CD4-positive, alpha-beta T cell treated with Interleukin-17A for 4 hours (primary cell): Measurements from ENCODE around the gene BTBD19.

ENCODE experiments used
- DNase-seq: peaks from one replicate; pipeline ENCODE4 v3.0.0-alpha.2; 2020; ENCODE audit warnings: mixed read lengths

The BTBD19 gene

DNA sequence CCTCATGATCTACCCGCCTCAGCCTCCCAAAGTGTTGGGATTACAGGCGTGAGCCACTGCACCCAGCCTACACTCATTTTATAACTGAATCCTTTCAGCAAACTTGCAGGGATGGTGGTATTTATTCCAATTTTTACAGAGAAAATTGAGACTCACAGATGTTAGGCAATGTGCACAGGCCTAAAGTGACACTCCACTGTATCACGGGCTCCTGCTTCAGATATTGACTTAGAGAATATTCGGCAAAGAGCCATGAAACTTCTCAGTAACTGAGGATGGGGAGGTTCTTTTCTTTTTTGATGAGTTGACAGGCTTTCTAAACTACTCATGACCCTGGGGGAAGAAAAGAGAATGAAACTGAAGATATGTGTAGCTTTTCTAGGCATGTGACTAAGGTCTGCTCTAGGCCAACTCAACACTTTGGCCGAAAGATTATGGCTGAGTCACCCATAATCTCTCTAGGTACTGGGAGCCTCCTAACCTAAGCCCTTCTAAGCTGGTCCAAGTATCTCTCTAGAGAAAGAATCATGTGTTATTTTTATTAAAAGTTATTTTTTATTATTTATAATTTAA is 54.6 kb downstream of the BTBD19 start:
- no peak for DNase-seq
